Measurements from ENCODE around the gene KIF4A. TPM values are rescaled to one million over a fixed set of nuclear protein-coding genes. Genes with fewer than 3 reads are reported as not detected.

The KIF4A gene
- total and polyA plus RNA-seq, 10 of the 15 experiments (the other 5 are each of a cell fraction or from before 2014, with no cell fraction given): 10.8 to 28.8 (median 22.5) TPM

GRCh38 chrX:70336767-70337166 lies 46.9 kb downstream of the KIF4A start (continued):
- no peak for TF ChIP-seq PRDM15 (CRISPR knock-in tag; IDR thresholded peaks at IDR 0.05)
- peak; percentile 95 for TF ChIP-seq DPF2 (IDR thresholded peaks at IDR 0.05)
- TF ChIP-seq CBX5 (IDR thresholded peaks at IDR 0.05; ENCODE audit: low read depth): 0 out of 2 replicates have a peak, but pooled peaks have one; percentile 34
- no peak for TF ChIP-seq ZBTB4 (CRISPR knock-in tag; IDR thresholded peaks at IDR 0.05)
- TF ChIP-seq TCF7 (IDR thresholded peaks at IDR 0.05; ENCODE audit: borderline replicate concordance): peak; percentile 50
- no peak for TF ChIP-seq STAT1 (conservative IDR thresholded peaks at IDR 0.05)
- TF ChIP-seq PAX5 (IDR thresholded peaks at IDR 0.05; ENCODE audit: borderline replicate concordance, low read depth, low read length): peak; percentile 65; the same call in 1 of the 2 replicates
- no peak for TF ChIP-seq MXI1 (IDR thresholded peaks at IDR 0.05; ENCODE audit: low read depth, low read length)
- TF ChIP-seq USF1 (IDR thresholded peaks at IDR 0.05; ENCODE audit: borderline replicate concordance, extremely low read length, insufficient read depth, low read depth, low read length): no peak
- TF ChIP-seq SIX5 (IDR thresholded peaks at IDR 0.05; ENCODE audit: low read depth, low read length, severe bottlenecking): no peak
- TF ChIP-seq PAX8 (IDR thresholded peaks at IDR 0.05): no peak
- no peak for TF ChIP-seq PBX3 (IDR thresholded peaks at IDR 0.05; ENCODE audit: insufficient replicate concordance, low read depth, low read length)
- TF ChIP-seq MTA2 (IDR thresholded peaks at IDR 0.05; ENCODE audit: low read depth): peak; percentile 91
- TF ChIP-seq CBX3 (IDR thresholded peaks at IDR 0.05; ENCODE audit: borderline replicate concordance, low read depth): no peak
- peak; percentile 52 for TF ChIP-seq MEF2B (IDR thresholded peaks at IDR 0.05; ENCODE audit: partially characterized antibody, poor library complexity, severe bottlenecking)
- TF ChIP-seq RBBP5 (conservative IDR thresholded peaks at IDR 0.05): no peak
- TF ChIP-seq ZBED1 (IDR thresholded peaks at IDR 0.05; ENCODE audit: borderline replicate concordance): peak; percentile 41; the same call in 1 of the 2 replicates
- no peak for TF ChIP-seq TBL1XR1 (IDR thresholded peaks at IDR 0.05; ENCODE audit: low read depth, low read length)
- 0 out of 2 replicates have a peak, but pooled peaks have one; percentile 28 for TF ChIP-seq PML (IDR thresholded peaks at IDR 0.05; ENCODE audit: low read length)

Measured in GM12878 (cell line).